Stimulated activated CD8-positive, alpha-beta memory T cell treated with anti-CD3 and anti-CD28 coated beads, Interleukin-2, amount 100 ng/mL, for 48 hours (primary cell): ENCODE measurements around the gene EDN2.

ENCODE experiments used
- DNase-seq, 2 donors: peaks; one replicate each; pipeline ENCODE4 v3.0.0-alpha.2; 2020; ENCODE audit warnings: low read depth in 2 of 2

EDN2 gene

DNA sequence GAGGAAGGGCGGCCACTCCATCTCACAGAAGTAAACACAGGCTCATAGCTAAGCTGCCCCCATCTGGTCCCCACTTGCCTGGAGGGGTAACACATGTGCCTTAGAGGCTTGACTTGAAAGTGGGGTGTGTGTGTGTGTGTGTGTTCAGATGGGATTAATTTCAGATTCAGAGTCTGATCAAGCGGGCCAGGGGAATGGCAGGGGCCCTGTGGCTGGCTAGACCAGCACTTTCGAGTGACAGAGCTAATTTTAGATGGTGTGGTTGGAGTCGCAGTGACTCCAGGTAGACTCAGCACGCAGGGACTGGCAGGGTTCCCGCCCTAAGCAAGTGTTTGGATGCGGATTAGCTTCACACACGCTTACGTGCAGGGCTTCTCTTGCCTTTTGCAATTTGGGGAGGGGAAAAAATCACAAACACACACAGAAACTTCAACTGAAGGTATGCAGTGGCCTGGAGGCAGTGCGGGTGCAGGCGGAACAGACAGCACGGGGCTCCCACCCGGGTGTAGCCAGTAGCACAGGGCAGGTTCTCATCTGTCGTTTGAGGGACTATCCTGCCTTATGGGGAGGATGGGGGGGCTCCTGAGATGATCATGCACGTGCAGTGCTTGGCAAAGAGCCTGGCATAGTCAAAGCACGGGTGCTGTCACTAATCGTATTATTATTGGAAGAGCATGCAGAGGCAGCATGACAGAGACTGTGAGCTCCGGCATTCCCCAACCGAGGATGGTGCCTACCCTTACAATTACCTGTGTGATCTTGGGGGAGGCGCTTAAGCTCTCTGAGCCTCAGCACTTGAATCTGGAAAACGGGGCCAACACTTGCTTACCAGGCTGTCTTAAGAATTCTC is 1.3 kb downstream of the EDN2 start:
- DNase-seq: no peak

- no peak for DNase-seq
Measured at GRCh38 chr1:41482001-41482765, 2.3 kb downstream of the EDN2 start.

DNA sequence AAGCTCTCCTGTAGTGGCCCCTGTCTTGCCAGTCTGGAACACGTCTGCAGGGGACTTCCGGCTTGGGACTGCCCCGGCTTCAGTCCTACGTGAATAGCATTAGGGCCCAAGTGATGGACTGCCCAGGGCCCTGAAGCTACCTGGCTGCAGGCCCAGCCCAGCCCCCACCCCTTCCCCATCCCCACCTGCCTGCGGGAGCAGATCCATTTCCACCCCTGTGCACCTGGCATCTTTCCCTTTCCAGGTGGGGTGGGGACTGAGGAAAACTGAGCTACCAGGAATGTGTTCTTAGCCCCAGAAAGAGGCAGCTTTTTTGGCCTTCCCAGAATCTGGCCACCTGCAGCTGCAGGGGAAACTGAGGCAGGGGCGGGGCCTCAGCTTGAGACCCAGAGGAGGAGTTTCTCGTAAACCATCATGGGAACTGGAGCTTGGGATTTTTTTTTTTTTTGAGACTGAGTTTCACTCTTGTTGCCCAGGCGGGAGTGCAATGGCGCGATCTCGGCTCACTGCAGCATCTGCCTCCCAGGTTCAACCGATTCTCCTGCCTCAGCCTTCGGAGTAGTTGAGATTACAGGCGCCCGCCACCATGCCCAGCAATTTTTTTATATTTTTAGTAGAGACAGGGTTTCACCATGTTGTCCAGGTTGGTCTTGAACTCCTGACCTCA is 3.2 kb downstream of the EDN2 start:
- DNase-seq: no peak

- DNase-seq: no peak
Measured at GRCh38 chr1:41480204-41481108, 4.0 kb downstream of the EDN2 start.

GRCh38 chr1:41479808-41480160 is 4.7 kb downstream of the EDN2 start:
- DNase-seq: no peak

DNA sequence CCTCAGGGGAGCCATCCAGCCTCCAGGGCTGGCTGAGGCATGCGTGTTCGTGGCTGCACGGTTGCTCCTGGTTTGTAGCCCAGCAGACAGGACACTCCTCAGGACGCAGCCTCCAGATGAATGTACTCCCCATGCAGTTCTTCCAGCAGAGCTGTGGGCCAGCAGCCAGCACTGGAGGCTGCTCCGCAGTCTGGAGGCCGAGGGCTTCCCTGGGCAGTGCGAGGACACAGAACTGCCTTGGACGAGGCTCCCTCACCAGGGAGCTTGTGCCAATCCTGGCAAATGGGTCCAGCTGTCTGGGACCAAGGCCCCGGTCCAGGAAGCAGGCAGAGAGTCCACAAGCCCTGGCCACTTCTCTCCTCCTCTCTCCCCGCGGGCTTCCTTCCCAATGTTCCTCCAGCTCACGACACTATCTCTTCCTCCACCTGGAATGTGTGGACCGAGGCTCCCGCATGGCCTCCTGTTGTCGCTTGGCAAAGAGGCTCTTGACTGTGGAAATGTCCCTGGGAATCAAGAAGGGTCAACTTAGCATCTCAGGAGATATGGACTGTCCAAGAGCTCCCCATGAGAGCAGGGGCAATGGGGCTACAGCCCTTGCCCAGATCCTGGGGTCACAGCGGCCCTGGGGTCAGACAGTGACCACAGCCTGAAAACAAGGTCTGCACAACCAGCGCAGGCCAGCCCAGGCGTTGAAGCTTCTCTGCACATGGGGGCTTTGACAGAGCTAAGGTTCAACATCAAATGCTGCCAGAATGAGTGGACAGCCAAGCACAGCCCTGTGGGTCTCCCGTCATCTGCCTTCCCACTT is 5.3 kb downstream of the EDN2 start:
- no peak for DNase-seq

GRCh38 chr1:41478118-41478748 is 6.2 kb downstream of the EDN2 start:
- no peak for DNase-seq

- DNase-seq: no peak
Measured at GRCh38 chr1:41476807-41477361, 7.6 kb downstream of the EDN2 start.

GRCh38 chr1:41475859-41476567 is 8.5 kb downstream of the EDN2 start:
- no peak for DNase-seq

- no peak for DNase-seq
Measured at GRCh38 chr1:41475346-41475745, 9.1 kb downstream of the EDN2 start.

DNA sequence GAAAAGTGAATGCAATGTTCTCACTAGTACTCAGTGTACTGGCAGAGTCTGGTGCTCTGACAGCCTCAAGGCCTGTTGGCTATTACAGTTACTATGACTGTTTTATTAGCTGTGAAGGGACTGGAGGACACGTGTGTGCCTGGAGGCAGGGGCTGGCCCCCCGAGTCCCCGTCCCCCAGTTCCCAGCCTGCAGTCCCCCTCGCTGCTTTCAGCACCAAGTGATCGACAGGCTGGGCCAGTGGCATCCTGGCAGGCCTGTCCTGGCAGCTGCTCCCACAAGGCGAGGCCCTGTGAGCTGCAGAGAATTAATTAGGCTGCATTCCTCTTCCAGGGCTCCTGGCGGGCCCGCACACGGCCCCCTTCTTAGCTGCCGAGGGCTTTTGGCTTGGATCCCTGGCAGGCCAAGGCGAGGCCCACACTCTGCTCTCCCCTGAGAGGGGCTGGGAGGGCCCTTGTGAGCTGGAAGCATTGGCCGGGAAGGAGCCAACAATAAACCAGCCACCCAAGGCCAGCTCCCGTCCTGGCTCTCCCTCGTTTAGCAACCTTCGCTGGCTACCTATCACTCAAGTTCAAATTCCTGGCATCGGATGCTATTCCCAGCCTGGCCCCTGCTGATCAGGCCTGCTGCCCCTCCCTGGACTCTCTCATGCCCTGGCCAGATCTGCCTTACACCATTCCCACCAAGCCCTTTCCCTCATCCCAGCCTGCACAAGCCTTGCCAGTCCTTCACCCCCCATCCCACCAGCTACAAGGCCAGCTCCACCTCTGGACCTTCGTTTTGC is 9.8 kb downstream of the EDN2 start:
- no peak for DNase-seq

DNA sequence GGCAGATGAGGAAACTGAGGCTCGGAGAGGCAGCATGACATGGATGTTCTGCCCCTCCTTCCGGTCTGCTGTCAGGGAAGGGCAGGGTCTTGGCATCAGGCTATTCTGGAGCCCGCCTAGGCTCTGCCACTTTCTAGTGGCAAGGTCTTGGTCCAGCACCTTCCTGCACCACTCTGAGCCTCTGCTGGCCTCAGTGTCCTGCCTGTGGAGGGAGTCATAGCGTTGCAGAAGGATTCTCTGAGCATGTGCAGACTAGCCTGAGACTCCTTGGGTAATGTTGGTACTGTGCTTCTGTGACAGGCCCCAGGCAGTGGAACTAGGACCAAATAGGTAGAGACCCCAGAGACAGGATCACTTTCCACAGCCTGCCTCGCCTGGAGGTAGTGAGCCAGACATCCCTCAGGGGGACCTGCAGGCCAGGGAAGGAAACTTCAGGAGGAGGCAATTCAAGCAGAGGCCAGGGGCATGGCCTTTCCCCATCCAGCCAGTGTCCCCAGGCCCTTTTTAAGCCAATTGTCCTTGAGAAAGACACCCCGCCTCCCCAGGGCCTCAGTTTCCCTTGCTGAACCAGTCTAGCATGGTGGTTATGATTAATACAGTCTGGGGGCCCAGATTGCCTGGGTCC is 10.6 kb downstream of the EDN2 start:
- no peak for DNase-seq

GRCh38 chr1:41471658-41472057 is 12.8 kb downstream of the EDN2 start:
- DNase-seq: no peak

DNA sequence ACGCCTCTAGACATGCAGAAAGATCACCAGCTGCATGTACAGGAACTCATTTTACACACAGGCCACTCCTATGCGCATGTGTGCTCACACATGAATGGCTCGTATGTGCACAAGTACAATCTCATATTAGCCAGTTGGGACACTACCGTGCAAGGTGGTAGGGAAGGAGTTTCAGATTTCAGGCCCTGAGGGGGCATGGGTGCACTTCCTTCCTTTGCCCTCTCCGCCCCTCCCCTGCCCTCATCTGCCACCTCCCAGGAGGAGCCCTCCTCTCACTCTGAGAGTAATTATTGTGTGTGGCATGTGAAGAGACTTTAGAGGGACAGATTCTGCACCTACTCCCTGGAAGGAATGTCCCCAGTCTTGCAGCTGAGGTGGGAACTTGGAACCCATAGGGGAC is 14.8 kb downstream of the EDN2 start:
- no peak for DNase-seq

GRCh38 chr1:41468122-41468762 is 16.2 kb downstream of the EDN2 start:
- no peak for DNase-seq

GRCh38 chr1:41467673-41468072 is 16.8 kb downstream of the EDN2 start:
- no peak for DNase-seq

DNA sequence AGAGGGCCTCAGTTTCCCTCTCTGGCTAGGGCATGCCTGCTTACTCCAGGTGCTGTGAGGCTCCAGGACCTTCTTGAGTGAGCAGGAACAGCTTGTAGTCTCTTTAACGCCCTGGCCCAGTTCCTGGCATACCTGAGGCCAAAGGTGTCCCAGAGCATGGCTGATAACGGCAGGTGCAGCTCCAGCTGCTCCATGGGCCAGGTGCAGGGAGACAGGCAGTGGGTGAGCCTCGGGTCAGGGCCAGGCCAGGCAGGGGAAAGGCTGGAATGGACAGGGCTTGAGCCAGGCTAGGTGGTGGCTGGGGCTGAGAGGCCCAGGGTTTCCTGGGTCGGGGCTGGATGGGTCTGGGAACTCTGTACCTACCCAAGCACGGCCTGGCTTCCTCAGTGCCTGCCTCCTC is 18.3 kb downstream of the EDN2 start:
- DNase-seq: no peak

DNA sequence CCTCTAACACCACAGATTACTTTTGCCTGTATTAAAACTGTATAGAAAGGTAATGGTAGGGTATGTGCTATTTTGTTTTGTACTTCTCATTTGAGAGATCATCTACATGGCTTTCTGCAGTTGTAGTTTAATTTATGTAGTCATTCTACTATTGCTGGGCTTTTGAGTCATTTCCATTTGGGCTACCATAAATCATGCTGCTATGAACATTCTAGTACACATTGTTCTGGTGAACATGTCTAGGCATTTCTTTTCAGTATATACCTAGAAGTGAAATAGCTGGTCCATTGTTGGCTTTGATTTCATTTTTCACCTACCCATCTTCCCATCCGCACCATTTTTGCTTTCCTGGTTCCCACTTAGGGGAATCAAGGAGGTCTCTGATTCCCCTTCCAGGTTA is 18.7 kb downstream of the EDN2 start:
- DNase-seq: no peak
